Type B pancreatic cell (in vitro differentiated cells): ENCODE data around the gene TIMELESS. TPM values are rescaled to one million over a fixed set of nuclear protein-coding genes. Genes with fewer than 3 reads are reported as not detected.

Experiments
- DNase-seq: peaks from one replicate; pipeline ENCODE4 v3.0.0; 2021; ENCODE audit warnings: mixed read lengths; ENCODE audit not compliant: unreplicated experiment; ENCODE audit errors: extremely low spot score
- H3K27ac Mint-ChIP-seq: 2 replicates; pipeline ENCODE4 v1.8.0; 2021; ENCODE audit warnings: mild to moderate bottlenecking, mixed read lengths
- H3K27me3 Mint-ChIP-seq: 2 replicates; pipeline ENCODE4 v1.8.0; 2021; ENCODE audit warnings: mixed read lengths
- H3K36me3 Mint-ChIP-seq: 2 replicates; pipeline ENCODE4 v1.8.0; 2021; ENCODE audit warnings: mixed read lengths
- H3K4me1 Mint-ChIP-seq: one replicate; pipeline ENCODE4 v1.8.0; 2021; ENCODE audit warnings: mixed read lengths; ENCODE audit not compliant: unreplicated experiment
- H3K4me3 Mint-ChIP-seq: 2 replicates; pipeline ENCODE4 v1.8.0; 2021; ENCODE audit warnings: mild to moderate bottlenecking, mixed read lengths
- H3K9me3 Mint-ChIP-seq: 2 replicates; pipeline ENCODE4 v1.8.0; 2021; ENCODE audit warnings: mixed read lengths
- CTCF ChIP-seq: fragments of 200-600 bp; sonication (generic); conservative IDR thresholded peaks from 2 replicates; pipeline ENCODE4 v1.5.0; 2021; ENCODE audit warnings: antibody characterized with exemption, mild to moderate bottlenecking
- total RNA-seq: library from RNA; stranded (reverse); gene quantifications from 2 replicates; pipeline ENCODE4 v1.2.1, GENCODE V29; 2021; ENCODE audit warnings: low replicate concordance

The TIMELESS gene
- total RNA-seq, 1 donor from 2014 or later = 57.4 TPM

- peaks cover 14% of the 10 kb centered on the region for H3K36me3 Mint-ChIP-seq
- no peak overlapping the region for H3K27ac Mint-ChIP-seq
- no peaks in the 10 kb centered on the region for H3K4me1 Mint-ChIP-seq
- no peaks in the 10 kb centered on the region for H3K27me3 Mint-ChIP-seq
- no peaks in the 10 kb centered on the region for H3K9me3 Mint-ChIP-seq
- no peak overlapping the region for H3K4me3 Mint-ChIP-seq
- TF ChIP-seq CTCF = no peak
- DNase-seq = no peak
These were observed 31.5 kb downstream of the TIMELESS start for GRCh38 chr12:56417739-56418138.

- TF ChIP-seq CTCF = no peak
- H3K4me3 Mint-ChIP-seq = no peak overlapping the region
- no peaks in the 10 kb centered on the region for H3K9me3 Mint-ChIP-seq
- H3K27ac Mint-ChIP-seq = no peak overlapping the region
- H3K27me3 Mint-ChIP-seq = no peaks in the 10 kb centered on the region
- H3K36me3 Mint-ChIP-seq = peaks cover 8% of the 10 kb centered on the region
- no peaks in the 10 kb centered on the region for H3K4me1 Mint-ChIP-seq
- no peak for DNase-seq
These were observed 34.8 kb downstream of the TIMELESS start for GRCh38 chr12:56414401-56414800.

GRCh38 chr12:56413392-56413791 is 35.8 kb downstream of the TIMELESS start:
- Mint-ChIP-seq H3K27ac (no peak overlapping the region), H3K4me3 (no peak overlapping the region), H3K9me3 (no peaks in the 10 kb centered on the region), H3K27me3 (no peaks in the 10 kb centered on the region), H3K36me3 (peaks cover 4% of the 10 kb centered on the region), H3K4me1 (no peaks in the 10 kb centered on the region)
- no peak for TF ChIP-seq CTCF
- DNase-seq = no peak

GRCh38 chr12:56411781-56412639 is 37.2 kb downstream of the TIMELESS start:
- H3K4me3 Mint-ChIP-seq = no peak overlapping the region
- H3K9me3 Mint-ChIP-seq = no peaks in the 10 kb centered on the region
- no peaks in the 10 kb centered on the region for H3K4me1 Mint-ChIP-seq
- no peak for TF ChIP-seq CTCF
- no peaks in the 10 kb centered on the region for H3K27me3 Mint-ChIP-seq
- no peak overlapping the region for H3K27ac Mint-ChIP-seq
- no peaks in the 10 kb centered on the region for H3K36me3 Mint-ChIP-seq
- no peak for DNase-seq

GRCh38 chr12:56410768-56411167 is 38.5 kb downstream of the TIMELESS start:
- no peak for DNase-seq
- no peaks in the 10 kb centered on the region for H3K36me3 Mint-ChIP-seq
- no peaks in the 10 kb centered on the region for H3K27me3 Mint-ChIP-seq
- H3K4me3 Mint-ChIP-seq = no peak overlapping the region
- no peaks in the 10 kb centered on the region for H3K4me1 Mint-ChIP-seq
- no peaks in the 10 kb centered on the region for H3K9me3 Mint-ChIP-seq
- H3K27ac Mint-ChIP-seq = no peak overlapping the region
- no peak for TF ChIP-seq CTCF
